Smooth muscle cell (in vitro differentiated cells): Measurements from ENCODE around the gene LEKR1. TPM values are rescaled to one million over a fixed set of nuclear protein-coding genes. Genes with fewer than 3 reads are reported as not detected.

Experiments
- DNase-seq: peaks from one replicate; lab custom pipeline; 2025; ENCODE audit not compliant: unreplicated experiment; lab: John Stamatoyannopoulos, UW
- H2AFZ ChIP-seq: fragments of 200-600 bp; sonication (generic); 2 replicates; pipeline ENCODE4 v1.6.0; 2016; ENCODE audit warnings: antibody characterized with exemption, low read depth, mild to moderate bottlenecking
- H3F3A ChIP-seq: fragments of 200-600 bp; sonication (generic); 2 replicates; pipeline ENCODE4 v1.6.0; 2017; ENCODE audit warnings: antibody characterized with exemption, low read depth
- H3K27ac ChIP-seq: fragments of 200-600 bp; sonication (generic); 2 replicates; pipeline ENCODE4 v1.5.1; 2016; ENCODE audit warnings: low read depth, mild to moderate bottlenecking
- H3K27me3 ChIP-seq: fragments of 200-600 bp; sonication (generic); 2 replicates; pipeline ENCODE4 v1.6.1; 2016; ENCODE audit warnings: low read depth, mild to moderate bottlenecking
- H3K36me3 ChIP-seq: fragments of 200-600 bp; sonication (generic); 2 replicates; pipeline ENCODE4 v1.5.1; 2016; ENCODE audit warnings: low read depth
- H3K4me1 ChIP-seq: fragments of 200-600 bp; sonication (generic); 2 replicates; pipeline ENCODE4 v1.5.1; 2016; ENCODE audit warnings: low read depth
- H3K4me2 ChIP-seq: fragments of 200-600 bp; sonication (generic); 2 replicates; pipeline ENCODE4 v1.6.0; 2016; ENCODE audit warnings: mild to moderate bottlenecking
- H3K4me3 ChIP-seq: fragments of 200-600 bp; sonication (generic); 2 replicates; pipeline ENCODE4 v1.5.1; 2016; ENCODE audit warnings: mild to moderate bottlenecking
- H3K79me2 ChIP-seq: fragments of 200-600 bp; sonication (generic); 2 replicates; pipeline ENCODE4 v1.6.0; 2016; ENCODE audit warnings: low read depth, mild to moderate bottlenecking
- H3K9ac ChIP-seq: fragments of 200-600 bp; sonication (generic); 2 replicates; pipeline ENCODE4 v1.6.0; 2016; ENCODE audit warnings: low read depth
- H3K9me3 ChIP-seq: fragments of 200-600 bp; sonication (generic); replicated peaks from 2 replicates; pipeline ENCODE4 v1.5.1; 2016; ENCODE audit warnings: low read depth
- H4K20me1 ChIP-seq: fragments of 200-600 bp; sonication (generic); 2 replicates; pipeline ENCODE4 v1.6.0; 2016; ENCODE audit warnings: low read depth
- CTCF ChIP-seq: fragments of 200-600 bp; sonication (generic); IDR thresholded peaks from 2 replicates; pipeline ENCODE4 v1.5.1; 2017; ENCODE audit warnings: borderline replicate concordance, mild to moderate bottlenecking, antibody characterized with exemption; ENCODE audit not compliant: insufficient read depth, poor library complexity, severe bottlenecking
- WGBS: methylation state at CpG from one replicate; pipeline ENCODE4 v1.1.7; 2016; ENCODE audit warnings: low lambda C conversion rate; 5-methylcytosine and 5-hydroxymethylcytosine counted together
- polyA plus RNA-seq: library from polyadenylated mRNA; unstranded; fragments of >200 nt; fragmentation: Nextera tagmentation; extraction: Ambion mirVana; gene quantifications from 2 replicates; pipeline ENCODE4 v1.2.1, GENCODE V29; 2016
- total RNA-seq: library from RNA; depleted of rRNA; stranded (reverse); fragments of >200 nt; gene quantifications from 2 replicates; pipeline ENCODE4 v1.2.3, GENCODE V29; 2014

The LEKR1 gene
- total and polyA plus RNA-seq, 2 experiments from 2014 or later: 1.3 to 2.3 TPM

DNA sequence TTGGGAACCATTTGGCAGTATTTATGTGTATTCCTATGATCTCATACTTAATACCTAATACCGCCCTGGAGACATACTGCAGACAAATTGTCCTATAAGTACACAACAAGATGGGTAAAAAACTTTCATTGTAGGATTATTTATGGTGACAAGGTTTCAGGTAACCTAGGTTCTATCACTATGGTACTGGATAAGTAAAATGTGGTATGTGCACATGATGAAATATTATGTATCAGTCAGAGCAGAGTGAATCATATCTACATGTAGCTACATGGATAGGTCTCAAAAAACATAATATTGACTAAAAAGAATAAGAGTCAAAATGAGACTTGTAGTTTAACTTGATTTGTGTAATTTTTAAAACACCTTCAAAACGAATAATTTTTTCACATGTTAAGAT is 147.8 kb downstream of the LEKR1 start:
- H3F3A ChIP-seq: no peaks in the 10 kb centered on the region
- no peaks in the 10 kb centered on the region for H3K27me3 ChIP-seq
- H3K36me3 ChIP-seq: no peaks in the 10 kb centered on the region
- peaks cover 13% of the 10 kb centered on the region for H3K4me1 ChIP-seq
- H3K27ac ChIP-seq: no peak overlapping the region
- H3K4me3 ChIP-seq: no peak overlapping the region
- no peaks in the 10 kb centered on the region for H3K9me3 ChIP-seq
- TF ChIP-seq CTCF: no peak
- WGBS: 95% methylated on average over 2 of the region's 2 CpGs
- no peak for DNase-seq
- H3K79me2 ChIP-seq: no peaks in the 10 kb centered on the region
- no peak overlapping the region for H3K9ac ChIP-seq
- no peak overlapping the region for H3K4me2 ChIP-seq
- no peak overlapping the region for H2AFZ ChIP-seq
- H4K20me1 ChIP-seq: no peaks in the 10 kb centered on the region

DNA sequence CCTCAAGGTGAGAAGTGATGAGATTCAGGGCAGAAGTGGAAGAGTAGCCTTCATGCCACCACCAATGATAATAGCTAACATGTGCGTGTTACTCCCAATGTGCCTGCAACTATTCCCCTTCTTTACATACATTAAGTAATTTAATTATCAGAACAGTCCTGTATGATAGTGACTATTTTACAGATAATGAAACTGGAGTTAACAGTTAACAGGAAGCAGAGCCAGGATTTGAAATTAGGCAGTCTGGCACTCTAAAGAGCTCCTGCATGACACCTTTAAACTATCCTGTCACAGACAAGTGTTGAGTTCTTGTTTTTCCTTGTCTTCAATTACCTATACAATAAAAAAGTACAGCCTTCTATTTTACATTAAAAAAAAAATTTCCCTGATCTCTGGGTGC is 148.8 kb downstream of the LEKR1 start:
- no peak for DNase-seq
- Histone ChIP-seq H3K79me2 (no peaks in the 10 kb centered on the region), H3K4me1 (peaks cover 13% of the 10 kb centered on the region), H2AFZ (no peak overlapping the region), H3K27ac (no peak overlapping the region), H4K20me1 (no peaks in the 10 kb centered on the region), H3K36me3 (no peaks in the 10 kb centered on the region), H3K9me3 (no peaks in the 10 kb centered on the region), H3K4me2 (no peak overlapping the region), H3K4me3 (no peak overlapping the region), H3K9ac (no peak overlapping the region), H3K27me3 (no peaks in the 10 kb centered on the region), H3F3A (no peaks in the 10 kb centered on the region)
- WGBS: 93% methylated on average over 1 of the region's 1 CpG
- no peak for TF ChIP-seq CTCF

DNA sequence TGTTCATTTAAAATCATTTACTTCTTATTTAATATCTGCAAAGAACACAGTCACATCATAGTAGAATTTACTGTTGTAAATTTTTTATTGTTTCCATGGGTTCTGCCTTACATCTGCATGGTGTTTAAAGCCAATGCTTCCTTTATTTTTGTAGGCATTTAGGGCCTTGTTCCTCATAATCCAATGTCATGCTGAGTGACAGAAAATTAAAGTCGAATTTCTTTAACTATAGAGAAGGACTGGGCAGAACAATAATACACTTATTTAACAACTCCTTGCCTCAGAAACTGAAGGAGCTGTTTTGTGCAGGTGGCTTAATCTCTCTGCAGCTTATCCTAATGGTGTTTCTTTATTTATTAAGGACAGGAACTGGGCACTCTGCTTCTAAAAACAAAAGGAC is 149.6 kb downstream of the LEKR1 start:
- Histone ChIP-seq H3F3A (no peaks in the 10 kb centered on the region), H3K4me3 (no peak overlapping the region), H3K4me2 (no peak overlapping the region), H3K9me3 (no peaks in the 10 kb centered on the region), H3K9ac (no peak overlapping the region), H3K79me2 (no peaks in the 10 kb centered on the region), H2AFZ (no peak overlapping the region), H4K20me1 (no peaks in the 10 kb centered on the region), H3K27me3 (no peaks in the 10 kb centered on the region), H3K4me1 (peaks cover 13% of the 10 kb centered on the region), H3K27ac (no peak overlapping the region), H3K36me3 (no peaks in the 10 kb centered on the region)
- WGBS: 67% methylated on average over 1 of the region's 1 CpG
- TF ChIP-seq CTCF: no peak
- no peak for DNase-seq

DNA sequence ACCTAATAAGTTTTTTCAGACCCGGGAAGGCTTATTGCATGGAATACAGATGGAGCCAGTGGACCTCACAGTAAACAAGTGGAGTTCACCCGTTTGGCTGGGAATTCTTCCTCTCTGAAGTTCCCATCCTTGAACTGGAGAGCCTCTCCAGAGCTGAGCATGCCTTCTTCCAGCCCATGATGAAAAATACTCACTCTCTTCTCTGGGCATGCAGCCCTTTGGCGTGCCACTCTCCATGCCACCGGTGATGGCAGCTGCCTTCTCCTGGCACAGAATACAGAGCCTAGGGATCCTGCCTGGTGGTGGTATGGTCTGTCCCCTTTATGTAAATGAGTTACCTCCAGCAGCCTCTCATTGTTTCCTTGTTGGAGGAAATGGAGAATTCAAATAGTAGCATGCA is 150.8 kb downstream of the LEKR1 start:
- peaks cover 13% of the 10 kb centered on the region for H3K4me1 ChIP-seq
- no peak for DNase-seq

More for the DNA sequence above, 150.8 kb downstream of the LEKR1 start:
- Histone ChIP-seq H4K20me1 (no peaks in the 10 kb centered on the region), H3K4me2 (no peak overlapping the region), H2AFZ (no peak overlapping the region), H3K79me2 (no peaks in the 10 kb centered on the region), H3K27me3 (no peaks in the 10 kb centered on the region), H3K4me3 (no peak overlapping the region), H3K9me3 (no peaks in the 10 kb centered on the region), H3K36me3 (no peaks in the 10 kb centered on the region), H3F3A (no peaks in the 10 kb centered on the region), H3K9ac (no peak overlapping the region), H3K27ac (no peak overlapping the region)
- WGBS: 90% methylated on average over 4 of the region's 4 CpGs
- TF ChIP-seq CTCF: no peak
